ENCODE measurements around the gene WDR31.
A peak's percentile ranks its signal among the peaks of the same experiment; 100 is the strongest.
"Not testable (repeated sequence)": the region's sequence is repeated elsewhere in the genome, so short reads cannot be mapped to it uniquely, and the experiment has no call there.

Gene WDR31

DNA sequence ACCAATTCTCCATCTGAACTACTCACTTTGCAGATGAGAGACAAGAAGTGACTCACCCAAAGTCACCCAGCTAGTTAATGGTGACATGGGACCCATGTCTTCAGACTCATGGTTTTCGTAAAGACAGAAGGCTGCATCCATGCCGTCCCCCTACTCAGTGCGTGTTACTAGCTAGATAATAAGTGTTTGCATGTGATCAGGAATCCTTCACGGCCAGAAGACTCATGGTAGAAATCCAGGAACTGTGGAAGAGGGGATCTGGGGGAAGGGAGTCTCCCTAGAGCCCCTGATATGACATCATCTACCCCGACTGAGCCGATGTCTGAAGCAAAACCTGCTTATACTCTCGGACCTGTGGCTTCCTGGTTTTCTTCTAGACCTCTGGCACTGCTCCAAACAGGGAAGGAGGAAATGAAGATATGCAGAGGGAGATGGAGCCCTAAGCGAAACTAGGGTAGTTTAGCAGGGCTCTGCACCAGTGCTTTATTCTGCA is 40.2 kb downstream of the WDR31 start:
- H3K27me3 Mint-ChIP-seq (ENCODE audit: low read depth, poor library complexity) = peaks cover 7% of the 10 kb centered on the region
- H3K9me3 Mint-ChIP-seq = no peaks in the 10 kb centered on the region
- H3K36me3 Mint-ChIP-seq (ENCODE audit: low read depth) = no peaks in the 10 kb centered on the region
- no peak for DNase-seq
- no peak overlapping the region for H3K4me3 Mint-ChIP-seq
- TF ChIP-seq, protein P1, sequence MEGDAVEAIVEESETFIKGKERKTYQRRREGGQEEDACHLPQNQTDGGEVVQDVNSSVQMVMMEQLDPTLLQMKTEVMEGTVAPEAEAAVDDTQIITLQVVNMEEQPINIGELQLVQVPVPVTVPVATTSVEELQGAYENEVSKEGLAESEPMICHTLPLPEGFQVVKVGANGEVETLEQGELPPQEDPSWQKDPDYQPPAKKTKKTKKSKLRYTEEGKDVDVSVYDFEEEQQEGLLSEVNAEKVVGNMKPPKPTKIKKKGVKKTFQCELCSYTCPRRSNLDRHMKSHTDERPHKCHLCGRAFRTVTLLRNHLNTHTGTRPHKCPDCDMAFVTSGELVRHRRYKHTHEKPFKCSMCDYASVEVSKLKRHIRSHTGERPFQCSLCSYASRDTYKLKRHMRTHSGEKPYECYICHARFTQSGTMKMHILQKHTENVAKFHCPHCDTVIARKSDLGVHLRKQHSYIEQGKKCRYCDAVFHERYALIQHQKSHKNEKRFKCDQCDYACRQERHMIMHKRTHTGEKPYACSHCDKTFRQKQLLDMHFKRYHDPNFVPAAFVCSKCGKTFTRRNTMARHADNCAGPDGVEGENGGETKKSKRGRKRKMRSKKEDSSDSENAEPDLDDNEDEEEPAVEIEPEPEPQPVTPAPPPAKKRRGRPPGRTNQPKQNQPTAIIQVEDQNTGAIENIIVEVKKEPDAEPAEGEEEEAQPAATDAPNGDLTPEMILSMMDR (IDR thresholded peaks at IDR 0.05) = no peak
- peaks cover 46% of the 10 kb centered on the region for H3K4me1 Mint-ChIP-seq
- no peak overlapping the region for H3K27ac Mint-ChIP-seq

DNA sequence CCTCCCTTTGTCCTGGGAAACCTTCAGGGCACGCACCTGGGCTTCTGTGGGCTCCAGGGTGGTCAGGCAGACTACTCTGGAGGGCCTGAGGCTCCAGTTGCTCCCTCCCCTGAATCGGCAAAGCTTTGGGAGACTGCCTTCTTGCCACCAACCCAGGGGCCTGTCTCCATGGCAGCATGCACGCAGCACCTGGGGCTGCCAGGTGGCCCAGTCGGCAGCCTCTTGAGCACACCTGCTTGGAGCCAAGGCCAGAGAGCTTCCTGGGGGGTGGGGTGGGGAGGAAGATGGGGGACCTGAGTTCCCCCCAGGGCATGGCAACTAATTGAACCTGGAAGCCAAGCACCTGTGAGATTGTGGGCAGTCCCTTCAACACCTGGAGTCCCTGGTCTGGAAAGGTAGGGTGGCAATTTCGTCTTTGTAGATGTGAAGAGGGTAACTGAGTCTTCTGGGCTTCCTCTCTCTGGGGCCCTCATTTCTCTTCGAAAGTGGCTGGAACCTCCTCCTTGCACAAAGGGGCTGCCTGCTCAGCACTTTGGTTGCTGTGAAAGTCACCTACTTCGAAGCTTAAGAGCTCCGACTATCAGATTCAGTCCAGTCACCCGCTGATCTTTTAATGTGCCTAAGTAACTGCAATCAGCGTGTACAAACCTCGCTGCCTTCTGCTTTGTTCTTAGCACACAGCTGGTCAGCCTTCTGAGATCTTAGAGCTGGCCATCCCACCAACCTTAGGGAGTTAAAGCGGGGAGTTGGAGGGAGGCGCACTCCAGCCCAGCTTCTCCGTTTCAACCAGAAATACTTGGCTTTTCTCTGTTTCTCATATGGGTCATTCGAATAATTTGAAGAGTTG is 40.9 kb downstream of the WDR31 start:
- no peak for DNase-seq
- Mint-ChIP-seq H3K4me1 (peaks cover 39% of the 10 kb centered on the region), H3K27me3 (ENCODE audit: low read depth, poor library complexity) (peaks cover 6% of the 10 kb centered on the region), H3K27ac (no peak overlapping the region), H3K9me3 (no peaks in the 10 kb centered on the region), H3K4me3 (no peak overlapping the region), H3K36me3 (ENCODE audit: low read depth) (no peaks in the 10 kb centered on the region)
- TF ChIP-seq, protein P1 (IDR thresholded peaks at IDR 0.05) = no peak

DNA sequence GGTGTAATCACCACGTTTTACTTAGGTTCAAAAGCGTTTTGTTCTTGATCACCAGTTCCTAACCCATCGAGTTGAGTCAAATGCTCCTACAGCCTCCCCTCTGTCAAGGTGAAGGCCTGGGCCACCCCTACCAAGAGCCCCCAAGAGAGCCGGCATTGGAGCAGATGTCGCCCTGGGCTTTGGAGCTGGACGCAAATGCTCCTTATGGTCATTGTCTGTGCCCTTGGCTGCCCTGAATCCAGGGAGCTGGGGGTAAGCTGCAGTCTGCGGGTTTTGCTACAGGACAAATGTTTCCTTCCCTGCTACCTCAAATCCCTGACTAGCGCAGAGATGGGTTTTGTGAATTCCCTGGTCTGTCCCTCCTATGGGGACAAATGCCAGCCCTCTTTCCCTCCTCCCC is 41.8 kb downstream of the WDR31 start:
- TF ChIP-seq, protein P1 (IDR thresholded peaks at IDR 0.05) = no peak
- Mint-ChIP-seq H3K36me3 (ENCODE audit: low read depth) (no peaks in the 10 kb centered on the region), H3K9me3 (no peaks in the 10 kb centered on the region), H3K4me1 (peaks cover 32% of the 10 kb centered on the region), H3K4me3 (no peak overlapping the region), H3K27ac (no peak overlapping the region), H3K27me3 (ENCODE audit: low read depth, poor library complexity) (peaks cover 6% of the 10 kb centered on the region)
- no peak for DNase-seq

DNA sequence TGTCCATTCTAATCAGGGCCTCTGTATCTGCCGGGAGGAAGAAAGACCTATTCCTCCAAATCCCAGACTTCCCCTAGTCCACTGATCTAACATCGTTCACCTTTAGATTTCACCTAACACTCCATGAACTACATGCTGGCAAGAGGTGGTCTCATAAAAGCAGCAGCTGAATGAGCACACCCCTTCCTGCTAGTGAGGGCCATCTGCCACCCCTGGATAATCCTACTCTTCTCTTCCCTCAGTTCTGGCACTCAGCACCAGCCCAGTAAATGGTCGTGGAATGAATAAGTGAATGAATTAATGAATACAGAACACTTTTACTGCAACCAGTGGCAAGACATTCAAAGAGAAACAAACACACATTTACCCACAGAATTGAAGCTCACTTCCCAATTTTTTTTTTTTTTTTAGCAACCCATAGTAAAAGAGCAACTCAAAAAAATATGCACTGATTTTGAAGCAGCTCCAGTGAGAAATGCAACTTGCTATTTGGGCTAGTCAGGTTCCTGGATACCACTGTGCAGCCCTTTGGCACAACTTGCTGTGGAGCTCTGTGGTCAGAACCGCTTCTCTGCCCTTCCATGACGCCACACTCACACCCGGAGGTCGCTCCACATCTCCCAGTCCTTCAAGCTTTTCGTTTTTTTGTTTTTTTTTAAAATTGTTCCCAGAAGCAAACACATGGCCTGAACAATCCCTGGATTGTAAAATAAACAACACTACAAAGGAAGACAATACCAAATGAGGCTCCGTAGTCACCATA is 43.1 kb downstream of the WDR31 start:
- Mint-ChIP-seq H3K27ac (no peak overlapping the region), H3K9me3 (no peaks in the 10 kb centered on the region)
- TF ChIP-seq, protein P1 (IDR thresholded peaks at IDR 0.05) = no peak

DNA sequence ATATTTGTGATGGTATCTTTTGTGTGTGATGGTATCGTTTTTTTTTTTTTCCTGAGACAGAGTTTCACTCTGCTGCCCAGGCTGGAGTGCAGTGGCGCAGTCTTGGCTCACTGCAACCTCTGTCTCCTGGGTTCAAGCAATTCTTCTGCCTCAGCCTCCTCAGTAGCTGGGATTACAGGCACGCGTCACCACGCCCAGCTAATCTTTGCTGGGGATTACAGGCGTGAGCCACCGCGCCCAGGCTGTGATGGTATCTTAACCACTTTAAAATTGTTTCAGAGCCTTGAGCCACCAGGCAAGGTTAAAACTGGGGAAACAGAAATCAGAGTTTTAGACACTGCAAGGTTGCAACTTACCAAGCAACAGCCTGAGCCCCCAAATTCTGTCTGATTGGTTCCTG is 43.8 kb downstream of the WDR31 start:
- H3K36me3 Mint-ChIP-seq (ENCODE audit: low read depth) = peaks cover 10% of the 10 kb centered on the region
- DNase-seq; H3K27ac Mint-ChIP-seq; H3K4me3 Mint-ChIP-seq; H3K9me3 Mint-ChIP-seq; H3K27me3 Mint-ChIP-seq (ENCODE audit: low read depth, poor library complexity): not testable (repeated sequence)
- peaks cover 12% of the 10 kb centered on the region for H3K4me1 Mint-ChIP-seq

More for the DNA sequence above, 43.1 kb downstream of the WDR31 start:
- no peak overlapping the region for H3K4me3 Mint-ChIP-seq
- H3K27me3 Mint-ChIP-seq (ENCODE audit: low read depth, poor library complexity) = peaks cover 6% of the 10 kb centered on the region
- H3K36me3 Mint-ChIP-seq (ENCODE audit: low read depth) = peaks cover 5% of the 10 kb centered on the region
- no peak for DNase-seq
- peaks cover 19% of the 10 kb centered on the region for H3K4me1 Mint-ChIP-seq

DNA sequence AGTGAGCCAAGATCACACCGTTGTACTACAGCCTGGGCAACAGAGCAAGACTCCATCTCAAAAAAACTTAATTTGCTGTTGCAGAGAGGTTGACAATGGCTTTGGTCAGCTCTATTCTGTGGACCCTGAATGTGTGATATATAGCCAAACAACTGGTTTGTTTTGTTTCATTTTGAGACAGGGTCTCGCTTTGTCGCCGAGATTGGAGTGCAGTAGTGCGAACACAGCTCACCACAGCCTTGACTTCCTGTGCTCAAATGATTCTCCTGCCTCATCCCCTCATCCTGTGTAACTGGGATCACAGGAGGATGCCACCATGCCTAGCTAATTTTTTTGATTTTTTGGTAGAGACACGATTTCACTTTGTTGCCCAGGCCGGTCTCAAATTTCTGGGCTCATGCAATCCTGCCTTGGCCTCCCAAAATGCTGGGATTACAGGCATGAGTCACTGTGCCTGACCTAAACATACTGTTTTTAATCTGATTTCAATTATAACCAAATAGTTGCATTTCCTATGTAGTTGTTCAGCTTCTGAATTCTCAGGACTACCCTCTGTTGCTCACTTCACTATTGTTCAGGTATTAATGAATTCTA is 46.7 kb downstream of the WDR31 start:
- Mint-ChIP-seq H3K4me3 (no peak overlapping the region), H3K27ac (peak overlapping the region; percentile 69), H3K9me3 (no peaks in the 10 kb centered on the region), H3K36me3 (ENCODE audit: low read depth) (peaks cover 36% of the 10 kb centered on the region), H3K27me3 (ENCODE audit: low read depth, poor library complexity) (peaks cover 4% of the 10 kb centered on the region), H3K4me1 (peaks cover 11% of the 10 kb centered on the region)
- TF ChIP-seq, protein P1 (IDR thresholded peaks at IDR 0.05) = no peak
- no peak for DNase-seq

Data from nephron progenitor cell (in vitro differentiated cells).